Effector memory CD4-positive, alpha-beta T cell (primary cell): ENCODE data around the gene TRIML2.
"Not testable (repeated sequence)": the region's sequence is repeated elsewhere in the genome, so short reads cannot be mapped to it uniquely, and the experiment has no call there.

Source experiments
- DNase-seq, 3 donors: peaks; one replicate each; pipeline ENCODE4 v3.0.0-alpha.2; 2020
- H3K27ac ChIP-seq: 2 replicates; pipeline ENCODE4 v1.7.0; 2013; ENCODE audit warnings: mild to moderate bottlenecking, low read length, moderate library complexity; ENCODE audit not compliant: insufficient read depth, poor library complexity, severe bottlenecking
- H3K27me3 ChIP-seq: replicated peaks from 2 replicates; pipeline ENCODE4 v1.7.0; 2013; ENCODE audit warnings: mild to moderate bottlenecking, low read length; ENCODE audit not compliant: insufficient read depth, control insufficient read depth, poor library complexity, severe bottlenecking
- H3K36me3 ChIP-seq: 2 replicates; pipeline ENCODE4 v1.7.0; 2013; ENCODE audit warnings: mild to moderate bottlenecking, low read length, moderate library complexity; ENCODE audit not compliant: control insufficient read depth, insufficient read depth
- H3K4me1 ChIP-seq: 2 replicates; pipeline ENCODE4 v1.7.0; 2013; ENCODE audit warnings: low read length, mild to moderate bottlenecking; ENCODE audit not compliant: control insufficient read depth, insufficient read depth, poor library complexity, severe bottlenecking
- H3K4me3 ChIP-seq: 2 replicates; pipeline ENCODE4 v1.7.0; 2013; ENCODE audit warnings: low read length, low read depth, mild to moderate bottlenecking; ENCODE audit not compliant: insufficient read depth, poor library complexity, severe bottlenecking
- H3K9me3 ChIP-seq: 2 replicates; pipeline ENCODE4 v1.7.0; 2013; ENCODE audit warnings: mild to moderate bottlenecking, low read length, moderate library complexity; ENCODE audit not compliant: control insufficient read depth

Gene TRIML2

GRCh38 chr4:188045461-188045860 is 63.9 kb downstream of the TRIML2 start:
- H3K4me1 ChIP-seq, H3K27me3 ChIP-seq, H3K27ac ChIP-seq: not testable (repeated sequence)

GRCh38 chr4:188043154-188043553 is 66.2 kb downstream of the TRIML2 start:
- Histone ChIP-seq H3K4me1 (no peaks in the 10 kb centered on the region), H3K27me3 (no peaks in the 10 kb centered on the region), H3K9me3 (no peaks in the 10 kb centered on the region), H3K4me3 (no peak overlapping the region), H3K36me3 (no peaks in the 10 kb centered on the region), H3K27ac (no peak overlapping the region)
- no peak for DNase-seq

More at GRCh38 chr4:188045461-188045860, 63.9 kb downstream of the TRIML2 start:
- not testable (repeated sequence) for H3K9me3 ChIP-seq, H3K4me3 ChIP-seq, H3K36me3 ChIP-seq, DNase-seq

- no peak for DNase-seq
- Histone ChIP-seq H3K4me1 (no peaks in the 10 kb centered on the region), H3K9me3 (no peaks in the 10 kb centered on the region), H3K27ac (no peak overlapping the region), H3K36me3 (no peaks in the 10 kb centered on the region), H3K27me3 (no peaks in the 10 kb centered on the region), H3K4me3 (no peak overlapping the region)
These were observed 67.2 kb downstream of the TRIML2 start for GRCh38 chr4:188042191-188042590.

- no peak overlapping the region for H3K4me3 ChIP-seq
- H3K9me3 ChIP-seq = no peaks in the 10 kb centered on the region
- H3K27ac ChIP-seq = no peak overlapping the region
- no peaks in the 10 kb centered on the region for H3K4me1 ChIP-seq
- H3K36me3 ChIP-seq = no peaks in the 10 kb centered on the region
- H3K27me3 ChIP-seq = no peaks in the 10 kb centered on the region
- no peak for DNase-seq
These were observed 67.7 kb downstream of the TRIML2 start for GRCh38 chr4:188041721-188042120.
